ENCODE results near the gene GUK1. TPM values are rescaled to one million over a fixed set of nuclear protein-coding genes. Genes with fewer than 3 reads are reported as not detected.
"Not testable (repeated sequence)": the region's sequence is repeated elsewhere in the genome, so short reads cannot be mapped to it uniquely, and the experiment has no call there.

The GUK1 gene
- total RNA-seq, 1 donor, result 238 TPM

DNA sequence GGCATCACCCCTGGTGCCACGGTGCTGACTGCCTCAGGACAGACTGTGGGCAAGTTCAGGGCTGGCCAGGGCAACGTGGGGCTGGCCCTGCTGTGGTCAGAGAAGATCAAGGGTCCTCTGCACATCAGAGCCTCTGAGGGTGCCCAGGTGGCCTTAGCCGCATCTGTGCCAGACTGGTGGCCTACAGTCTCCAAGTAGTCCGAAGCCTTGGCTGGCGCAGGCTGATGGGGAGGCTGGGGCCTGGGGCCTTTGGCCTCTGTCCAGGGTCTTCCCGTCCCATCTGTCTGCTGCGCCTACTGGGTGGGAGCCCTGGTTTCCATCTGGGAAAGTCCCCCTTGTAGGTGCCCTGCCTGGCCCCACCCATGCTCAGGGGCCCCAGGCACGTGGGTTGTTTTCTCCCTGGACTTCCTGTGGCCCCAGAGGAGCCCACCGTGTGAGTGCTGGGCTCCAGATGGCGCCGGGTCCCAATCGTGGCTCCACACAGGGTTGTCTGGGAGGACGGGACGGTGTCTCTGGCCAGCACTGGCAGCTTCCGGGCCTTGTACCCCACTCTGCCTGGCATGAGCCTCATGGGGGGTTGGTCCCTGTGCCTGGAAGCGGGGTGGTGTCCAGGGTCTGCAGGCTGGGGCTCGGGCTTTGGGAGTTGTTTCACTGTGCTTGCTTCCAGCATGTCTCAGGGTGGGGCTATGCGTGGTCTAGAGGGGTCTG lies 35.4 kb downstream of the GUK1 start:
- no peak for DNase-seq (ENCODE audit: low read depth in 2 of 3, low spot score in 2 of 3)

DNA sequence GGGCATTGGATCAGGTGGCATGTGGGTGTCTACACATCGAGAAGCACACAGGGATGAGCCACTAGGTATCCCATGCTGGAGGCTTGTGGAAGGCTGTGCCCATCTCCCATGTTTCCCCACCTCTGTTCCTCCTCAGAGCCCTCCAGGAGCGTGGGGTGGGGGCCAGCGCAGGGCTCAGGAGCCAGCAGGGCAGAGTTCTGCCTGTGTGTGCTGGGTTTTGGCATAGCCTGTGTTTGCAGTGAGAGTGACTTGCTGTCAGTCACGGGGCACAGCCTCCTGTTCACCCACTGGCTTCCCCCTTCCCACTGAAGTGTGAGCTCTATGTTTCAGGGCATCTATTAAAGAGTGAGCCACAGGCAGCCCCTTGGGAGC lies 35.9 kb downstream of the GUK1 start:
- DNase-seq (ENCODE audit: low read depth in 2 of 3, low spot score in 2 of 3), result no peak

GRCh38 chr1:228176461-228177182 lies 36.5 kb downstream of the GUK1 start:
- DNase-seq (ENCODE audit: low read depth in 2 of 3, low spot score in 2 of 3), result no peak

- no peak for DNase-seq (ENCODE audit: low read depth in 2 of 3, low spot score in 2 of 3)
Measured at GRCh38 chr1:228177183-228177475, 37.0 kb downstream of the GUK1 start.

GRCh38 chr1:228177721-228178710 lies 37.9 kb downstream of the GUK1 start:
- peak in 1 of 3 donors; percentile 22 for DNase-seq (ENCODE audit: low read depth in 2 of 3, low spot score in 2 of 3)

DNA sequence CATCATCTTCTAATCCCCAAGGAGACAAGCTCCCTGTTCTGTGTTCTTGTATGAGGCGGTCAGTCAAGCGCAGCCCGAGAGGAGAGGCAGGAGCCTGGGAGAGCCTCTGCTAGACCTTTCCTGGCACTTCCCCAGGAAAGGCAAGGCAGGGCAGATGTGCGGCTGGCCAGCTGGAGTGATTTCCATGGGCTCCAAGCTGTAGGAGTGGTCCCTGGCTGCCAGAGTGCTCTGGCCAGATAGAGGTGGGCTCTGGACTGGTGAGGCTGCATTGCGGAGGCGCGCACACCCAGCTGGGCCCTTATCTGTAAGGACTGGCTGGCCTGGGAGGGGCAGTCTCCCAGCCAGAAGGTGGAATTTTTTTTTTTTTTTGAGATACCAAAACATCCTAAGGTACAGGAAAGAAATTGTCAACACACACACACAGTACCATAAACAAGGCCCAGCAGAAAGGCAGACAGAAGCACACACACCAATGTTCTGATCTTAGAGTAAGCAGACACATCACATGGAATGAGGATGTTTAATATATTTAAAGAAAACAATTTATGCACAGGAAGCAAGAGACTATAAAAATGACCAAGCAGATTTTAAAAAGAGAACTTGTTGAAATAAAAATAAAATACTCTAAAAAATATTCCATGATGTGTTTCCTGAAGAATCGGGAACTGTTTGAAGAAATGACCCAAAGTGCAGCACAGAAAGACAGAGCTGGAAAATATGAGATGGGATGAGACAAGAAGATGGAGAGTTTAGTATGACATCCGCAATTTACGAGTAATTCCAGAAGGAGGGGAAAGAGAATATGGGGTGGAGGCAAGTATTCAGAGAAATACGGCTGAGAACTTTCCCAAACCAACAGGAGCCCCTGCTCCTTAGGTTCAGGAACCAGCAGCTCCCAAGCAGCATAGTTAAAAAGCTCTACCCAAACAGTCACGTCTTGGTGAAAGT lies 38.9 kb downstream of the GUK1 start:
- peak in 1 of 3 donors; percentile 54 for DNase-seq (ENCODE audit: low read depth in 2 of 3, low spot score in 2 of 3)

- DNase-seq (ENCODE audit: low read depth in 2 of 3, low spot score in 2 of 3), result peak in 1 of 3 donors; percentile 46
Measured at GRCh38 chr1:228180271-228180958, 40.3 kb downstream of the GUK1 start.

DNA sequence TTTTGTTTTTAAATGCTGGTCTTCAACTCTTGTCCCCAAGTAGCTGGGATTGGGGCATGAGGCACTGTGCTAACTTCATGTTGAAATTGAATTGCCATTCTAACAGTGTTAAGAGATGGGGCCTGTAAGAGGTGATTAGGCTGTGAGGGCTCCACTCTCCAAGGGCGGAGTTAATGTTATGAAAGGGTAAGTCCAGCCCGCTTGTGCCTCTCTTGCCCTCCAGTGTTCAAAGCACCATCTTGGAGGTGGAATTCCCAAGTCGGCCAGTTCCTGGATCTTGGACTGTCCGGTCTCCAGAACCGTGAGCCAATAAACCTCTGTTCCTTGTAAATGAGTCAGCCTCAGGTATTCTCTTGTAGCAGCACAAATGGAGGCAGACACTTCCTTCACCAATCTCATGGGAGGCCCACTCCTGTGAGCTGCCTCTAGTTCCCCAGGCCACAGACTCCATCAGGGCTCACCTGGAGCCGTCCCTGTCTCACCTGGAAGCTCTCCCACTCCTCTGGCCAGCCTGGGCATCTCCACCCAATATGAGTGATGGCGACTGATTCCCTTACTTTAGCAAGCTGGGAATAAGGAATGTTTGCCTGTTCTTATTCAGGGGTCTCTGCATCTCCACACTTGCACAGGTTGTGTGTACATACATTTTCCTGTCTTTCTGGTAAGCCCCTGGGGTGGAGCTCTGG lies 41.0 kb downstream of the GUK1 start:
- DNase-seq (ENCODE audit: low read depth in 2 of 3, low spot score in 2 of 3), result no peak

DNA sequence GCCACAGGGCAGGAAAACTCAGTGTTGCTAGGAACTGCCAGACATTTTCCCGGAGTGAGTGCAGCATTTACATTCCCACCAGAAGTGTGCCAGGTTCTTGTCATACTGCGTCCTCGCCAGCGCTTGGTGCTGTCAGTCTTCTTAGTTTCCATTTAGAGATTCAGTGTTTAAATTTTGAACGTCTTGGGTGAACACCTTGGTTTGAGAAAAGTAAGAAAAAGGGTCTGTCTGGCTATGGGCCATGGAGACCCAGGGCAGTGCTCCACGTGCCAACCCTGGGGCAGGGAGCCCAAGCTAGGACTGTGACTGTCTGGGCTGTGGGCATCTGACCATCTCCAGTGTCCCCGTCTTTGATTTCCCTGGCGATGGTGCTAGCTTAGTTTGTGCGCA lies 41.6 kb downstream of the GUK1 start:
- no peak for DNase-seq (ENCODE audit: low read depth in 2 of 3, low spot score in 2 of 3)

DNA sequence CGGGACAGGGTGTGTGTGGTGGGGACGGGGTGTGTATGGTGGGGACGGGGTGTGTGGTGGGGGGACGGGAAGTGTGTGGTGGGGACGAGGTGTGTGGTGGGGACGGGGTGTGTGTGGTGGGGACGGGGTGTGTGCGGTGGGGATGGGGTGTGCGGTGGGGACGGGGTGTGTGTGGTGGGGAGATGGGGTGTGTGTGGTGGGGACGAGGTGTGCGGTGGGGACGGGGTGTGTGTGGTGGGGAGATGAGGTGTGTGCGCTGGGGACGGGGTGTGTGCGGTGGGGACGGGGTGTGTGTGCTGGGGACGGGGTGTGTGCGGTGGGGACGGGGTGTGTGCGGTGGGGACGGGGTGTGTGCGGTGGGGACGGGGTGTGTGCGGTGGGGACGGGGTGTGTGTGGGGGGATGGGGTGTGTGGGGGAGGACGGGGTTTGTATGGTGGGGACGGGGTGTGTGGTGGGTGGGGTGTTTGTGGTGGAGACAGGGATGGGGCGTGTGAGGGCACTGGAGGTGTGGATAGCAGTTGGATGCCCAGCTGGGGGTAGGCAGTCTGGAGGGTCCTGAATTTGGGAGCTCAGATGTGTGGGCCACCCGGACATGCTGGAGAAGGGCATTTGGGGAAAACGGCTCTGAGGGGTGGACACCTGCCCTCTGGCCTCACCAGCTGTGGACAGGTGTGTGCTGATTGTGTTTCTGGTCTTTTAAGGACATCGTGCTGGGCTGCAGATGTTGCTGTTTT lies 42.4 kb downstream of the GUK1 start:
- no peak for DNase-seq (ENCODE audit: low read depth in 2 of 3, low spot score in 2 of 3)

- no peak for DNase-seq (ENCODE audit: low read depth in 2 of 3, low spot score in 2 of 3)
Measured at GRCh38 chr1:228184152-228184551, 44.1 kb downstream of the GUK1 start.

DNA sequence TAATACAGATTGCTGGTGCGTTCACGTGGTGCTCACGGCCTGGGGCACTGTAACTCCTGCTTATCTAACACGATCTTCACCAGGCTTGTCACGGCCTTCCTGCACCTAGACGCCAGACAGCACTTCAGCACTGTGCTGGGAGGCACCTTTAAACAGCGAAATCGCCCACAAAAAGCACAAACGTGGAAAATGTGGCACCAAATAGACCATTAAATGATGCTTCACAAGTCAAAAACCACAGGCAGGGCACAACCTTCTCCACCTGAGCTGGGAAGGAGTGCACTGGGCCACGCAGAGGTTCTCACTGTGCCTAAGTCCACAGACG lies 45.5 kb downstream of the GUK1 start:
- no peak for DNase-seq (ENCODE audit: low read depth in 2 of 3, low spot score in 2 of 3)

DNA sequence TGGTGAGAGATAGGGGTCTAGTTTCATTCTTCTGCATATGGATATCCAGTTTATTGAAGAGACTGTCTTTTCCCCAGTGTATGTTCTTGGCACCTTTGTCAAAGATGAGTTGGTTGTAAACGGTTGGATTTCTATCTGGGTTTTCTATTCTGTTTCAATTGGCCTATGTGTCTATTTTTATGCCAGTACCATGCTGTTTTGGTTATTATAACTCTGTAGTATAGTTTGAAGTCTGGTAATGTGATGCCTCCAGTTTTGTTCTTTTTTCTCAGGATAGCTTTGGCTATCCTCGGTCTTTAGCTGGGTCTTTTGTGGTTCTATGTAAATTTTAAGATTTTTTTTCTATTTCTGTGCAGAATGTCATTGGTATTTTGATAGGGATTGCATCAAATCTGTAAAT lies 48.2 kb downstream of the GUK1 start:
- DNase-seq (ENCODE audit: low read depth in 2 of 3, low spot score in 2 of 3), result not testable (repeated sequence)

DNA sequence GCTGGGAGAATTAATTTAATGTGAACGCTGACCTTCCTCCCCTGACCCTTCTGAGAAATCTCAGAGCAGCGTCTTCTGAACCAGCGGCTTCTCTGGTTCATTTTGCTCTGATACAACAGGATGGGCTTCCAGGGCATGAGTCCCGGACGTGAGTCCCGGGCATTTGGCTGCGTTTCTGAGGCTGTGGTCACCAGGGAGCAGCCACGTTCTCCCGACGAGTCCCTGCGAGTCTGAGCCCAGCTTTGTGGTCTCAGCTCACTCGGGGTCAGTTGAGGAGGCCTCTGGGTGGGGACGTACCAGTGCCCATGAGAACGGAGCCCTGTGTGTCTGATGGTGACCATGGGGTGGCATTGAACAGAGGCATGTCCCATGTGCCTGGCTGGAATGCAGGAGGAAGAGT lies 50.1 kb downstream of the GUK1 start:
- DNase-seq (ENCODE audit: low read depth in 2 of 3, low spot score in 2 of 3), result no peak

DNA sequence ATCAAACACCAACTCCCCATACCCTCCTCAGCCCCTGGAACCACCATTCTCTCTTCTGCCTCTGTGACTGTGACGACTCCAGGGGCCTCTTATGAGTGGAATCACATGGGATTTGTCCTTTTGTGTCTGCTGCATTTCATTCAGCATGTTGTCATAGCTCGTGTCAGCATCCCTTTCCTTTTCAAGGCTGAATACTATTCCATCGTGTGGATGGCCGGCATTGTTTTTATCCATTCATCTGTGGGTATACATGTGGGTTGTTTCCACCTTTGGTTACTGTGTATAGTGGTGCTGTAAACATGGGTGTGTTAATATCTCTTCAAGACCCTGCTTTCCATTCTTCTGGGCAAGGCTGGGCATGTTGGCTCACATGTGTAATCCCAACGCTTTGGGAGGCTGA lies 50.7 kb downstream of the GUK1 start:
- no peak for DNase-seq (ENCODE audit: low read depth in 2 of 3, low spot score in 2 of 3)

DNA sequence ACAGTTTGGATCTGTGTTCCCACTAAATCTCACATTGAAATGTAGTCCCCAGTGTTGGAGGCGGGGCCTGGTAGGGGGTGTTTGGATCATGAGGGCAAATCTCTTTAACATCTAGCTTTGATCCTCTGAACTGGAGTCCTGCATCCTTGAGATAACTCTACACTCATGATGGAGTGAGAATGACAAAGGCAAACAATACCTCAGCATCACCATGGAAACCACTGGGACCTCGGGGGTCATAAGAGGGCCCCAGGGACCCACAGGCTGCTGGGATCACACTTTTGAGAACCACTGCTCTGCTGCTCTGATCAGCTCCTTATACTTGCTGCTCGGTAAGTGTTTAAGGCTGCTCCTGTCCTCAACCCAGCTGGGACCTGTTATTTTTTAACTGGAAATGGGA lies 54.4 kb downstream of the GUK1 start:
- peak in 1 of 3 donors; percentile 25 for DNase-seq (ENCODE audit: low read depth in 2 of 3, low spot score in 2 of 3)

GRCh38 chr1:228194921-228195812 lies 55.1 kb downstream of the GUK1 start:
- DNase-seq (ENCODE audit: low read depth in 2 of 3, low spot score in 2 of 3), result no peak

Measured in hematopoietic multipotent progenitor cell (in vitro differentiated cells).